Keratinocyte (primary cell): Measurements from ENCODE around the gene ALG2.

Experiments
- CTCF ChIP-seq, 3 experiments: IDR thresholded peaks in 1 of 3; conservative IDR thresholded peaks in 1 of 3; optimal IDR thresholded peaks in 1 of 3; 2 replicates in 2 of 3; 3 replicates in 1 of 3; pipeline versions ENCODE3 to v1.5.1; 2011; ENCODE audit warnings: low read length in 3 of 3, mild to moderate bottlenecking in 3 of 3, moderate library complexity in 2 of 3, control low read depth in 1 of 3, inconsistent platforms in 1 of 3; ENCODE audit not compliant: insufficient read depth in 2 of 3; ENCODE audit errors: extremely low read depth in 1 of 3
- EZH2 ChIP-seq: IDR thresholded peaks from one replicate; pipeline ENCODE4 v1.6.1; 2012; ENCODE audit warnings: inconsistent platforms, mild to moderate bottlenecking, low read length, moderate library complexity

GRCh38 chr9:99178912-99179872 is 42.5 kb downstream of the ALG2 start:
- TF ChIP-seq CTCF (optimal IDR thresholded peaks at IDR 0.05 in 1 of 3, IDR thresholded peaks at IDR 0.05 in 1 of 3, conservative IDR thresholded peaks at IDR 0.05 in 1 of 3; ENCODE audit: extremely low read depth in 1 of 3, insufficient read depth in 2 of 3, low read length in 3 of 3) (no peak), EZH2 (no peak)
